HPDE6-E6E7 (cell line): ENCODE results near the gene OR7D4.
"Not testable (repeated sequence)": the region's sequence is repeated elsewhere in the genome, so short reads cannot be mapped to it uniquely, and the experiment has no call there.

Experiments
- DNase-seq: peaks from one replicate; pipeline ENCODE4 v3.0.0; 2011; ENCODE audit warnings: missing footprints; ENCODE audit errors: extremely low spot score

The OR7D4 gene

DNA sequence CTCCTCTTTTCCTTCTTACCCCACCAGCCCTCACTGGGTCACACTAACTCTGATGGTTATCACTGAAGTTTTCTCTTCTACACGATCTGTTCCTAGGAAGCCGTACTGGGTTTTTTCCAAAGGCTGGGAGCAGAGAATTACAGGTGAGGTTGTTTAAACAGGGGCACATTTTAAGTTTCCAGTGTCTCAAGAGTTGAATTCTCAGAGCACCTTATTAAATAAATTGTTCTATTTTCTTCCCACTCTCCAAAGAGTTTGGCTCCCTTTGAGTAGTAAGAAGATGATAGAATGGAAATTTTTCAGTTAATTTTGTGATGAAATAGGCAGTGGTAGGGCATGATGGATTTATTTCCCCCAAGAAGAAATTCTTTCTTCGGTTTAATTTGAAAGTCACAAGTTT lies at the start of gene OR7D4:
Gene OR7D4 (minus strand): TSS at position 101 of the 400 bp plus-strand sequence. CDS start 4,752 bp downstream, outside the sequence.
- no peak for DNase-seq

DNA sequence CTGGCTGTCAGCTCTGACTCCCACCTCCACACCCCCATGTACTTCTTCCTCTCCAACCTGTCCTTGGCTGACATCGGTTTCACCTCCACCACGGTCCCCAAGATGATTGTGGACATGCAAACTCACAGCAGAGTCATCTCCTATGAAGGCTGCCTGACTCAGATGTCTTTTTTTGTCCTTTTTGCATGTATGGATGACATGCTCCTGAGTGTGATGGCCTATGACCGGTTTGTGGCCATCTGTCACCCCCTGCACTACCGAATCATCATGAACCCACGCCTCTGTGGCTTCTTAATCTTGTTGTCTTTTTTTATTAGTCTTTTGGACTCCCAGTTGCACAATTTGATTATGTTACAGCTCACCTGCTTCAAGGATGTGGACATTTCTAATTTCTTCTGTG lies 31.8 kb upstream of the OR7D4 start:
- no peak for DNase-seq

DNA sequence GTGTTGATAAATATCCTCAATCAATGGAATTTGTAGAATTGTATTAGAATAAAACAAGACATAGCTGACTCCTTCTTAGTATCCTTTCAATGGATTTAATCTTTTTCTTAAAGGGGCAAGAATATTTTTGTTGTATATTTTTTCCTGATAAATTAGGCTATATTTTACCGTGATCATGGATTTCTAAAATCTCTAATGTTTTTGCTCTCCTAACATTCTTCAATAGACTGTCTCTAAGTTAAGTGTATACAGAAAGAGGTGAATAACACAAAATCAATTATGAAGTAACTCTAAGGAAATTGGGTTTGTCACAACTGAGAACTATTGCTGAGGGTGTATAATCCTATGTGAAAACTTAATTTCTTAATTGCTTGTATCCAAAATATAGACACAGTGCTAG lies 31.2 kb upstream of the OR7D4 start, which contains the start of gene OR7E24:
Gene OR7E24 (plus strand): TSS at position 301 of the 400 bp plus-strand sequence. CDS start 114 bp downstream, outside the sequence.
- no peak for DNase-seq

DNA sequence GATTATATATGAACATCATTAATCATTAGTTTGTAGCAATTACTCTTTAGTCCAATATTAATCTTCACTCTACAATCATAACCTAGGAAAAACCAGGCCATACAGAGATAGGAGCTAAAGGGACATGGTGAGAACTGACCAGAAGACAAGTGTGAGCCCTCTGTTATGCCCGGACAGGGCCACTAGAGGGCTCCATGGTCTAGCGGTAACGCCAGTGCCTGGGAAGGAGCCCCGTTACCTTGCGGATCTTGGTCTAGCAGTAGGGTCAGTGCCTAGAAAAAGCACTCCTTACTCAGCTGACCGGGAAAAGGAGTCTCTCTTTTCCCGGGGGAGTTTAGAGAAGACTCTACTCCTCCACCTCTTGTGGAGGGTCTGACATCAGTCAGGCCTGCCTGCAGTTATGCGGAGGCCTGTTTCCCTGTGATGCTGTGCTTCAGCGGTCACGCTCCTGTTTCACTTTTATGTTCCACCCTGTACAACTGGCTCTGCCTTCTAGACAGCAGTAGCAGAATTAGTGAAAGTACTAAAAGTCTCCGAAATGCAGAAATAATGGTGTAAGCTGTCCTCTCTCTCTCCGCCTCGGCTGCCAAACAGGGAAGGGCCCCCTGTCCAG lies 13.8 kb downstream of the OR7D4 start:
- DNase-seq, result peak; percentile 27

DNA sequence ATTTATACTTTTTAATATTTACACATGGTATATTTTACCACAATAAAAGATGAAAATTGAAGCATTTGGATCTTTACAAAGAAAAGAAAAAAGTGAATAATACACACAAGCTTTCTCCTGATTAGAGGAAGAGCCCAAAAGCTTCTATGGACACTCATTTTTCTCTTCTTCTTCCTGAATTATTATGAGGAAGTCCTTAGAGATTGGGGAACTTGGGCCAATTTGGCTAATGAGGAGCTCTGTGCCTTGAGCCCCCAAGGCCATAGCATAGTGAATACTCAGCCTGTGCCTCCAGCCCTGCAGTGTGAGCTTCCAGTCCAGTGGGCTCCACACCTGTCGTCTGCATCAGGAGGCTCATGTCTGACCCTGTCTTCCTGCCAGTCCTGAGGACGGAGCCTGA lies 21.3 kb downstream of the OR7D4 start:
- not testable (repeated sequence) for DNase-seq

DNA sequence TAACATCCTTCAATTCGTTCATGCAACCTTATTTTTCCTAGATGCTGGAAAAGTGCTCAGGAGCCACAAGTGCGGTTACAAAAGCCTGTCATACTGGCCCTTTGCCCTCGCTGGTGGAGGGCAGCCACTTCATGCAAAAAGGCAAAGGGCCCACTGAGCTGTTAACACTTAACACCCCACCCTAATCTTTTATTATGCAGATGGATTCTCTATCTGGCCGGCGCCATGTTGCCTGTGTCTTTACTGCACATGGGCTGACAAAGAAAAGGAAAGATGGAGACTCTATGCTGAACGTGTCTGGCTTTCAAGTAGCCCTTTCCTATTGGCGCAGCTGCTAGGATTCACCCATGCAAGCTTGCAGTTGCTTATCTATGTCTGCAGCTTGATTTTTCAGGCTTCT lies 29.9 kb downstream of the OR7D4 start:
- DNase-seq, result no peak

DNA sequence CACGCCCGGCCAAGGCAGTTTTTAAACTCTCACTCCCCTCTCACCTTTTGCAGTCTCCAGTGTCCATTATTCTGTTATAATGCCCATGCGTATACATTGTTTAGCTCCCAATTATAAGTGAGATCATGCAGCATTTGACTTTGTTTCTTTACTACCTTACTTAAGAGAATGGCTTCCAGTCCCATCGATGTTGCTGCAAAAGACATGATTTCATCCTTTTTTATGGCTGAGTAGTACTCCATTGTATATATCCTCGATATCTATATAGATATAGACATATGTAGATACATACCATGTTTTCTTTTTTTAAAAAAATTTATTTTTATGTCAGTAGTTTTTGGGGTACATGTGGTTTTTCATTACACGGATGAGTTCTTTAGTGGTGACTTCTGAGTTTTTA lies 32.2 kb downstream of the OR7D4 start:
- no peak for DNase-seq

DNA sequence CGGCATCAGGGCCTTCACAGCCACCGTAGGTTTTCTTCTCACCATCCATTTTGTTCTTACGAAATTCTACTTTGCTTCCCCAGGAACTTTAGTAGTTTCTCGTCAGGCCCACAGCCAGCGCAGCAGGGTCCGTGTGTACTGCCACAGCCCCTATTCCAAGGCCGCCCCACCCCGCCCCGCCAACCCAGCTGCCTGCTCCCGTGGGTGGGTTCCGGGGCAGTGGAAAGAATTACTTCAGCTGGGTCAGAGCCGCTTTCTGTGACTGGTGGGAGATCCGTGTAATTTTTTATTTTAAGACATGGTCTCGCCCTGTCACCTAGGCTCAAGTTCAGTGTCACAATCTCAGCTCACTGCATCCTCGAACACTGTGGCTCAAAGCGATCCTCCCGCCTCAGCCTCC lies 36.4 kb downstream of the OR7D4 start:
- DNase-seq, result no peak

DNA sequence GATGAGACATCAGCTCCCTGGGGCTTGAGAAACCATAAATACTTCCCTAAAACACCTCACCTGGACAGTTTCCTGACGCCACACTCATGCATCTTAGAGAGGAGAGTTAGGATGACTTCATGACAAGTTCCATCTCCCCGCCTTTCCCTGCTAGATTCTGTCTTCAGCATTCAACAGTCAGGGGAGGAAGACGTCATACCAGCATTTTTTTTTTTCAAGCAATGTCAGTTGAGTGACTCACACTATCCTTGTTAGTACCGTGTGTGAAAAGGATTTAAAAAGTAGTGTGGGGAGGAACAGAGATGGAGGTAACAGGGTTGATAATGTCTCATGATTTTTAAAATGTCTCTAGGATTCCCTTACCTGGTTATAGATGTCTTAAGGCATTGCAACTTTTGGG lies 40.5 kb downstream of the OR7D4 start, which contains the start of gene OR7D2:
Gene OR7D2 (plus strand): TSS at position 79 of the 400 bp plus-strand sequence. CDS start 6,803 bp downstream, outside the sequence.
- DNase-seq, result no peak

DNA sequence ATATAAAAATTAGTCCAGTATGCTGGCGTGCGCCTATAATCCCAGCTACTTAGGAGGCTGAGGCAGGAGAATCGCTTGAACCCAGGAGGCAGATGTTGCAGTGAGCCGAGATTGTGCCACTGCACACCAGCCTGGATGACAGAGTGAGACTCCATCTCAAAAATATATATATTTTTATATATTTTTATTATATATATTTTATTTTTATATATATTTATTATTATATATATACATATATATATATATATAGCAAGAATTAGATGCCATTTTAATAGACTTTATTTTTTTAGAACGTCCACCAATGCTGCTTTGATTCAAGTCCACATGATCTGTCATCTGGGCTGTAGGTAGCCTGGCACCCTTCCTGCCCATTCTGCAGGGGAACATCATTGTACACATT lies 44.1 kb downstream of the OR7D4 start:
- no peak for DNase-seq

DNA sequence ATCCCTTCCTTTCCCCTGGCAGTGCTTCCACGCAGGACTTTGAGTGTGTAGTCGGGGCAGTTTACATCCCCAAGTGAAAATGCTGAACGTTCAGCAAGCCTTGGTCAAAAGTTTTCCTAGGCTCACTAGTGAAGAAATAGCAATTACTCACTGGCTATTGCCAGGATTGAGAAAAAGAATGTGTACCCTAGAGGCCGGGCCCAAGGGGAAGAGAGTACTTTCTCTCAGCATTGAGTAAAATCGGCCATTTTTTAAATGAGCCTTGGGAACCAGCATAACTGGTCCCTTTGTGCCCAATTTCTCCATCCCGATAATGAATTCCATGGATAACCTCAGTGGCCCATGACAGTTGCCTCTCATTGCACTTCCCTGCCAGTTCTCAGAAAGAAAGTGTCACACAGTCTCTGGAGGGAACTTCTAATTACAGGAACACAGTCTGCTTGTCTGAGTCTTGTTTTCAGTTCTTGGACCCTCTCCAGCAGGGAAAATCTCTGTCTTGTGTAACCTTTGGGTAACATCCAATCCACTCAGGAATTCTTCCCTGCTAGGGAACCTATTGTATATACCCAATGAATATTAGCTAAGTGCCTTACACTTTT lies 47.9 kb downstream of the OR7D4 start:
- DNase-seq, result no peak

DNA sequence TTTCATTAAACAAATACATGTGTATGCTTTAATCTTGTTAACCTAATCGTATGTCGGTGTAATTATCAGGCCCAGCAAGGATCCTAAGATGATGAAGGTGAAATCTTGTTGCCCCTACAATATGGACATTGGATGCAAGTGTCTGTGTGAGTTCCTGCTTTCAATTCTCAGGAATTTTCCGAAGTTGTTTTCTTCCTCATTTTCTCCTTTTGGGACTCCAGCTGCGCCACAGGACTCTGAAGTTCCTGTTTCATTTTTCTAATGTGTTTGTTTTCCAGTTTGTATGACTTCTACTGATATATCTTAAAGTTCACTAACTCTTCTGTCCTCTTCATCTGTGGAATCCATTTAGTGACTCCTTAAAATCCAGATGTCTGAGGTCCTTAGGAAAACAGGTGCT lies 52.5 kb downstream of the OR7D4 start:
- no peak for DNase-seq

DNA sequence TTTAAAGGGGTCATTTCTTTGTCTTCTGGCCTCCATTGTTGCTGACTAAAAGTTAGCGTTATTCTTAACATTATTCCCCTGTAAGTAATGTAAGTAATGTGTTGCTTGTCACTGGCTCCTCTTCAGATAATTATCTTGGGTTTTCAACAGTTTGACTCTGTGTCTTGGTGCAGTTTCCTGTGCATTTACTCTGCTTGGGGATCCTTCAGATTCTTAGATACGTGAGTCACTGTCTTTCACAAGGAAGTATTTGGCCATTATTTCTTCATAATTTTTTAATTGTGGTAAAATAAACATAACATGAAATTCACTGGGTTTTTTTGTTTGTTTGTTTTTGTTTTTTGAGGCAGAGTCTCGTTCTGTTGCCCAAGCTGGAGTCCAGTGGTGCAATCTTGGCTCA lies 54.1 kb downstream of the OR7D4 start:
- no peak for DNase-seq

DNA sequence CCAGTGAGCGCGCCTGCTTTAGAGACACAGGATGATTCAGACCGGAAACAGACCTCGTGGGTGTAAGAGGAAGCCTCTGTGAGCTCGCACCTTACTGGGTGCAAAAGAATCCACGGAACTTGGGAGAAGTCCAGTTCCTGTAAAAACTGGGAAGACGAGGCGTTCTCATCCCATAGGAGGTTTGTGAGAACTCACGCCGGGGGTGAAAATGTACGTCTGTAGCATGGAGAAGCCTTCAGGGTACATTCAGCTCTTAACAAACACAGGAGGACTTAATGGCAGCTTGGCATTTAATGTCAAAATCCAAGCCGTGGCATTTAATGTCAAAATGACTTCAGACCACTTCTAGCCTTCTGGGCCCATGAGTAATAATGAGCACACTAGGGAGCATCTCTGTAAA lies 58.0 kb downstream of the OR7D4 start:
- no peak for DNase-seq
